ENCODE data around the gene VRK1. TPM values are rescaled to one million over a fixed set of nuclear protein-coding genes. Genes with fewer than 3 reads are reported as not detected.

Gene VRK1
- total RNA-seq, 1 experiment from 2014 or later = 64.5 TPM

DNA sequence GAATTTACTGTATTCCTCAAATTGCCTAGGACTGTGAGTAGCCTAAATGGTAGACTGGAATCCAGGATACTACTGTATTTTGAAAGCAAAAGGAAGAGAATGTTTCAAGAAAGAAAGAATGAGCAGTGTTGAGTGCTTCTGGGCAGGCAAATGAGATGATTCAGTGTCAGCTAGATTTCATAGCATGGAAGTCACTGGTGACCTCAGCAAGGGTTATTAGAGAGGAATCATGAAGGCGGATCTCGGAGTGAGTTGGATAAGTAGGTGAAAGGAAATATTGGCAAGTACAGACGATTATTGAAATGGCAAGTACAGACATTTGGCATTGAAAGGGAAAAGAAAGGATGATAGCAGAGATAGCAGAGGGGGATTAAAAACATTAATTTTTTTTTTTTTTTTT is 27.1 kb downstream of the VRK1 start:
- DNase-seq (ENCODE audit: low read depth) = peak; percentile 53

- no peak for DNase-seq (ENCODE audit: low read depth)
Measured at GRCh38 chr14:96826818-96827217, 29.6 kb downstream of the VRK1 start.

- DNase-seq (ENCODE audit: low read depth) = no peak
Measured at GRCh38 chr14:96827290-96827689, 30.1 kb downstream of the VRK1 start.

GRCh38 chr14:96829791-96830190 is 32.6 kb downstream of the VRK1 start:
- no peak for DNase-seq (ENCODE audit: low read depth)

DNA sequence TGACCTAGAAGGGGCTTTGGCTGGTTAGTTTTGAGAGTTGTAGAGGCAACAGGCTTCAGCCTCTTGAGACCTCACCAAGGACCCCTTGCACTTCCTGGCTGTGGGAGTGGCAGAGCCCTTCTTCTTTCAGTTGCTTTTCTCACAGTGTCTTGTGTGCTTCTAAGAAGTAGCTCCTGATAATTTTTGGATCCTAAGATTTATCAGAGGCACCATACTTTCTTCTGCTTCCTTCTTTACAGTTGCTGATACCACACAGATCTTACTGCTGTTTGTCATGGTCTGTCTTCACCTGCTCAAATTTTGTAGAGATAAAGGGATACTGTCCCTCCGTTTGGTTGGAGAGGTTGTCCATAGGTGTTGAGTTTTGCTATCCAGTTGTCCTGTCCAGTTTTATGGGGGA is 33.8 kb downstream of the VRK1 start:
- no peak for DNase-seq (ENCODE audit: low read depth)

DNA sequence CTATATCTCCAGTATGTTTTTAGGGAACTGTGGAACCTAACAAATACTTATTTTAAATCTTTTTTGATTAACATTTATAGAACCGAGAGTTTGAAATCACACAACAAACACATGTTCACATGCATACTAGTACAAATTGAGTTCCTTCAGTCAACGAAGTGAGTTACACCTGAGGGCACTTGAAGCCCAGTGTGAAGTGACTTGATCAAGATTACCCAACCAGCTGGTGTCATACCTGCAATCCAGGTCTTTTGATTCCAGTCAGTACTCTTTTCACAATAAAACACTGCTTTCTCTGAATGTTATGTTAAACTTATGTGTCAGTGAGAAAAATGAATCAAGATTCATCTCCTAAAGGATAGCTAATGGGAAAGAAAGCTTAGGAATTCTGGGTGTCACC is 35.2 kb downstream of the VRK1 start:
- DNase-seq (ENCODE audit: low read depth) = no peak

DNA sequence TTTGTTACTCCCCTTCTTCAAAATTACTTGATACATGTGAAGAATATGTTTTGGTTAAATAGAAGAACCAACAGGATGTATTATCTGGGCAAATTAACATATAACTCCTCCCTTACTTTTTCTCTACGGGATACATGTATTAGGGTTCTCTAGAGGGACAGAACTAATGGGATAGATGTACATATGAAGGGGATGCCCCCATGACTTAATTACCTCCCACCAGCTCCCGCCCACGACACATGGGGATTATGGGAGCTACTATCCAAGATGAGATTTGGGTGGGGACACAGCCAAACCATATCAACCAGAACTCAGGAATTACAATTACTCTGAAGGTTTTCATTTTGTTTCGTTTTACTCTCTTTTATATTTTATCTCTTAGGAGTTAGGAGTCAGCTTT is 41.3 kb downstream of the VRK1 start:
- no peak for DNase-seq (ENCODE audit: low read depth)

- no peak for DNase-seq (ENCODE audit: low read depth)
Measured at GRCh38 chr14:96839251-96839650, 42.1 kb downstream of the VRK1 start.

- no peak for DNase-seq (ENCODE audit: low read depth)
Measured at GRCh38 chr14:96843137-96843536, 46.0 kb downstream of the VRK1 start.

- DNase-seq (ENCODE audit: low read depth) = no peak
Measured at GRCh38 chr14:96844857-96845570, 47.8 kb downstream of the VRK1 start.

GRCh38 chr14:96847451-96847850 is 50.3 kb downstream of the VRK1 start:
- no peak for DNase-seq (ENCODE audit: low read depth)

DNA sequence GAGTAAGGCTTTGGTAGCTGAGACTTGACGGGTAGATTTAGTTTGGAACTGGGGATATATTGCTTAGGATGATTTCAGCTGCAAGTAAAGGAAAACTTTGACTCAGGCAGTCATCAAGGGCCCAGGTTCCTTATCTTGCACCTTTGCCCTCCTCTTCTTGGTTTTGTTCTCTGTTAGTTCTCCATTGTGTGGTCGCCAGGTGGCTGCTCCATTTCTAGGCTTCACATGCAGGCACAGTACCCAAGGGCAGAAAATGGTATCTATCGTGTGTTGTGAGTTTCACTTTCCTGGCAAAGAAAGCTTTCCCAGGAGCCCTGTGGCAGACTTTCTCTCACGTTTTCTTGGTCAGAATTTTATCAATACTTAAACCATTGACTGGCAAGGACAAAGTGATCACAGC is 50.8 kb downstream of the VRK1 start:
- DNase-seq (ENCODE audit: low read depth) = no peak

GRCh38 chr14:96849733-96850132 is 52.6 kb downstream of the VRK1 start:
- DNase-seq (ENCODE audit: low read depth) = no peak

GRCh38 chr14:96851694-96852381 is 54.7 kb downstream of the VRK1 start:
- DNase-seq (ENCODE audit: low read depth) = no peak

DNA sequence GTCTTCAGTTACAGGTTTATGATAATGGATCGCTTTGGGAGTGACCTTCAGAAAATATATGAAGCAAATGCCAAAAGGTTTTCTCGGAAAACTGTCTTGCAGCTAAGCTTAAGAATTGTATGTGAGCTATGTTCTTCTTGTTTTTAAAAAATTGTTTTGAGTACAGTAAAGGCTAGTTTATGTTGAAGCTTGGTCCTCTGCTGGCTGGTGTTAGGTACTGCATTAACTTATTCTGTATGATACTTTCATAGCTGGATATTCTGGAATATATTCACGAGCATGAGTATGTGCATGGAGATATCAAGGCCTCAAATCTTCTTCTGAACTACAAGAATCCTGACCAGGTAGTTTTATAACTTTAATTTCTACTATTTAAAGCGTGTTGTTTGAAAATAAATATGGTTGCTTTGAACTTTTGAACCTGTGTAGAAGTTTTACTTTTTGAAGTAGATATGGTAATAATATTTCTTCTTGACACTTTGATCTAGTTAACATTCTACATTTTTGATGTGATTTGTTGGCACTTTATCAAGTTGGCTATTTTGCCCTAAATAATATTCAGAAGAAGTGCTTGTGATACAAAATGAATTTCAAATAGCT is 55.7 kb downstream of the VRK1 start:
- DNase-seq (ENCODE audit: low read depth) = peak; percentile 37

GRCh38 chr14:96858643-96859042 is 61.5 kb downstream of the VRK1 start:
- no peak for DNase-seq (ENCODE audit: low read depth)

GRCh38 chr14:96861568-96862310 is 64.6 kb downstream of the VRK1 start:
- no peak for DNase-seq (ENCODE audit: low read depth)

GRCh38 chr14:96863327-96863985 is 66.3 kb downstream of the VRK1 start:
- no peak for DNase-seq (ENCODE audit: low read depth)

DNA sequence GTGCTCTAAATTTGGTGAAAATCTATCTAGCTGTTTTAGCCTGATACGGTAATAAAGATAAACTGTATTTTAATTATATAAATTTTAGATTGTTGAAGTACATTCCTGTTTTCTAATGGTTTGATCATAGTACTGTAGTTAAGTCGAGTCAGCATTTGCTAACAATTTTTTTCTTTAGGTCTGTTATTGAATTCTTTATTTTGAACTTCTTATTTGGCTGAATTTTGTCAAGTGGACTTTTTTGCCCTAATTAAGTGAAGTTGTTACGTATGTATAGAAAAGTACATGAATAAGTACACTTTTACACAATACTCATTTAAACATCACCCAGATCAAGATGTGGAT is 66.8 kb downstream of the VRK1 start:
- DNase-seq (ENCODE audit: low read depth) = no peak

- DNase-seq (ENCODE audit: low read depth) = no peak
Measured at GRCh38 chr14:96867634-96868033, 70.5 kb downstream of the VRK1 start.

DNA sequence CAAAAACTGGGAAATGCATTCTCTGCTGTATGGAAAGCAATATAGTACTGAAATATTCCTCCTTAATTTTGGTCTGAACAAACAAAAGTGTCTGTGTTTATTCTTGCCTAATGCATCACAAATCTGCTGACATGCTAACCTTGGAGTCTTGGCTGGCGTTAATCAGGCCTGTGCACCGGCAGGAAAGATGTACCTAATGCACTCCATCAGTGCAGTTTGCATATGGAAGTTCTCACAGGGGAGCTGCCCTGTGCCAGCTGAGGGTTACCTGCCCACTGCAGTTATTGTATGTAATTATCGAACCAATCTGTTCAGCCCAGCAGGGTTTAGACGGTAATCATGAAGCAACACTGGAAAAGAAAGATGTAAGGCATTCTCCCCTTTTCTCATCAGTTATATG is 76.9 kb downstream of the VRK1 start:
- no peak for DNase-seq (ENCODE audit: low read depth)

DNA sequence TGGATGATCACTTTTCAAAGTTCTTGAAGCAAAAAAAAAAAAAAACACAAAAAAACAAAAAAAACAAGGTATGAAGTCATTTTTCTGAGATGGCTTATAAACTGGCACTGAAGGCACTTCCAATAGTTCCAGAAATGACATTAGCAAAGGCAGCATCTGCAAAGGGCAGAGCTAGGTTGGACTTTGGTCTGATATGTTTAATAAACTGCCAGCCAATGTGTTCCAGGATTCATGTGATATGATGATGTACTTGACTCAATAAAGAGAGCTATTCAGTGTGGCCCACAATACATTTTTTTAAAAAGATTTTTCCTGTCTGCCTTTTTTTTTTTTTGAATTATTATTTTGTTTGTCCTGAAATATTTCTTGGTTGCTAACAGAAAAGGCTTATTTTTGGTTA is 79.6 kb downstream of the VRK1 start:
- no peak for DNase-seq (ENCODE audit: low read depth)

All from RPMI7951 (cell line).